SU-DHL-6 (cell line): ENCODE data around the gene SNX9.

ENCODE experiments used
- H2AFZ ChIP-seq: fragments of 200-600 bp; sonication (generic); 2 replicates; pipeline ENCODE4 v1.6.1; 2014; ENCODE audit warnings: low read depth, mild to moderate bottlenecking, moderate library complexity, mixed read lengths, antibody characterized with exemption, low read length; ENCODE audit not compliant: severe bottlenecking
- H3F3A ChIP-seq: fragments of 200-600 bp; shearing (Covaris generic); 2 replicates; pipeline ENCODE4 v1.6.0; 2016; ENCODE audit warnings: antibody characterized with exemption, mild to moderate bottlenecking; ENCODE audit not compliant: insufficient read depth
- H3K27ac ChIP-seq: fragments of 200-600 bp; sonication (generic); 2 replicates; pipeline ENCODE4 v1.5.1; 2016; ENCODE audit warnings: low read depth, mild to moderate bottlenecking, low read length, moderate library complexity, mixed read lengths
- H3K27me3 ChIP-seq: fragments of 200-600 bp; sonication (generic), shearing (Covaris generic); 2 replicates; pipeline ENCODE4 v1.6.0; 2014; ENCODE audit warnings: mild to moderate bottlenecking, low read length
- H3K36me3 ChIP-seq: fragments of 200-600 bp; sonication (generic); 2 replicates; pipeline ENCODE4 v1.6.1; 2014; ENCODE audit warnings: mild to moderate bottlenecking, low read length, mixed read lengths
- H3K4me2 ChIP-seq: fragments of 300-600, 200-600 bp; shearing (Covaris generic), sonication (generic); 2 replicates; pipeline ENCODE4 v1.6.0; 2014; ENCODE audit warnings: low read length, low read depth, mild to moderate bottlenecking; ENCODE audit not compliant: poor library complexity, severe bottlenecking
- H3K4me3 ChIP-seq: fragments of 200-600 bp; sonication (generic); 2 replicates; pipeline ENCODE4 v1.5.1; 2014; ENCODE audit warnings: antibody characterized with exemption, low read length, mild to moderate bottlenecking, mixed read lengths; ENCODE audit not compliant: insufficient read depth, poor library complexity, severe bottlenecking
- H3K79me2 ChIP-seq: fragments of 200-600 bp; sonication (generic); 2 replicates; pipeline ENCODE4 v1.6.1; 2014; ENCODE audit warnings: mild to moderate bottlenecking, low read length, moderate library complexity; ENCODE audit not compliant: insufficient read depth
- H3K9ac ChIP-seq: fragments of 200-600 bp; sonication (generic); 2 replicates; pipeline ENCODE4 v1.7.0; 2014; ENCODE audit warnings: mild to moderate bottlenecking, low read length
- H3K9me2 ChIP-seq: fragments of 200-600 bp; sonication (generic); replicated peaks from 2 replicates; pipeline ENCODE4 v1.6.1; 2014; ENCODE audit warnings: low read length; ENCODE audit not compliant: insufficient read depth
- H3K9me3 ChIP-seq: fragments of 200-600 bp; sonication (generic); 2 replicates; pipeline ENCODE4 v1.6.1; 2014; ENCODE audit warnings: low read length, mixed read lengths; ENCODE audit not compliant: insufficient read depth
- H4K20me1 ChIP-seq: fragments of 200-600 bp; sonication (generic); 2 replicates; pipeline ENCODE4 v1.6.1; 2014; ENCODE audit warnings: low read depth, mild to moderate bottlenecking, antibody characterized with exemption, low read length, moderate library complexity, mixed read lengths
- EZH2phosphoT487 ChIP-seq: fragments of 200-600 bp; sonication (generic), shearing (Covaris generic); conservative IDR thresholded peaks from 2 replicates; pipeline ENCODE4 v1.6.1; 2018; ENCODE audit warnings: mild to moderate bottlenecking, antibody characterized with exemption, low read length, moderate library complexity, mixed read lengths
- TF ChIP-seq, protein P1 (sequence below): fragments of 200-600 bp; sonication (generic); IDR thresholded peaks from one replicate; pipeline ENCODE4 v1.5.1; 2017; ENCODE audit warnings: antibody characterized with exemption, mild to moderate bottlenecking, low read length, moderate library complexity; ENCODE audit not compliant: insufficient read depth, poor library complexity, severe bottlenecking

Gene SNX9

GRCh38 chr6:157850030-157850429 is 27.0 kb downstream of the SNX9 start:
- Histone ChIP-seq H3K36me3 (peaks cover 3% of the 10 kb centered on the region; the same call in 1 of the 2 replicates), H3K79me2 (no peaks in the 10 kb centered on the region), H3K9me2 (no peaks in the 10 kb centered on the region), H3K27ac (no peak overlapping the region), H3K9me3 (peaks cover 14% of the 10 kb centered on the region; the same call in 1 of the 2 replicates), H3K27me3 (no peaks in the 10 kb centered on the region), H3K4me3 (no peak overlapping the region), H2AFZ (no peak overlapping the region), H4K20me1 (no peaks in the 10 kb centered on the region), H3F3A (no peaks in the 10 kb centered on the region), H3K4me2 (no peak overlapping the region), H3K9ac (no peak overlapping the region)
- no peak for TF ChIP-seq EZH2phosphoT487
- TF ChIP-seq, protein P1, sequence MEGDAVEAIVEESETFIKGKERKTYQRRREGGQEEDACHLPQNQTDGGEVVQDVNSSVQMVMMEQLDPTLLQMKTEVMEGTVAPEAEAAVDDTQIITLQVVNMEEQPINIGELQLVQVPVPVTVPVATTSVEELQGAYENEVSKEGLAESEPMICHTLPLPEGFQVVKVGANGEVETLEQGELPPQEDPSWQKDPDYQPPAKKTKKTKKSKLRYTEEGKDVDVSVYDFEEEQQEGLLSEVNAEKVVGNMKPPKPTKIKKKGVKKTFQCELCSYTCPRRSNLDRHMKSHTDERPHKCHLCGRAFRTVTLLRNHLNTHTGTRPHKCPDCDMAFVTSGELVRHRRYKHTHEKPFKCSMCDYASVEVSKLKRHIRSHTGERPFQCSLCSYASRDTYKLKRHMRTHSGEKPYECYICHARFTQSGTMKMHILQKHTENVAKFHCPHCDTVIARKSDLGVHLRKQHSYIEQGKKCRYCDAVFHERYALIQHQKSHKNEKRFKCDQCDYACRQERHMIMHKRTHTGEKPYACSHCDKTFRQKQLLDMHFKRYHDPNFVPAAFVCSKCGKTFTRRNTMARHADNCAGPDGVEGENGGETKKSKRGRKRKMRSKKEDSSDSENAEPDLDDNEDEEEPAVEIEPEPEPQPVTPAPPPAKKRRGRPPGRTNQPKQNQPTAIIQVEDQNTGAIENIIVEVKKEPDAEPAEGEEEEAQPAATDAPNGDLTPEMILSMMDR: no peak

DNA sequence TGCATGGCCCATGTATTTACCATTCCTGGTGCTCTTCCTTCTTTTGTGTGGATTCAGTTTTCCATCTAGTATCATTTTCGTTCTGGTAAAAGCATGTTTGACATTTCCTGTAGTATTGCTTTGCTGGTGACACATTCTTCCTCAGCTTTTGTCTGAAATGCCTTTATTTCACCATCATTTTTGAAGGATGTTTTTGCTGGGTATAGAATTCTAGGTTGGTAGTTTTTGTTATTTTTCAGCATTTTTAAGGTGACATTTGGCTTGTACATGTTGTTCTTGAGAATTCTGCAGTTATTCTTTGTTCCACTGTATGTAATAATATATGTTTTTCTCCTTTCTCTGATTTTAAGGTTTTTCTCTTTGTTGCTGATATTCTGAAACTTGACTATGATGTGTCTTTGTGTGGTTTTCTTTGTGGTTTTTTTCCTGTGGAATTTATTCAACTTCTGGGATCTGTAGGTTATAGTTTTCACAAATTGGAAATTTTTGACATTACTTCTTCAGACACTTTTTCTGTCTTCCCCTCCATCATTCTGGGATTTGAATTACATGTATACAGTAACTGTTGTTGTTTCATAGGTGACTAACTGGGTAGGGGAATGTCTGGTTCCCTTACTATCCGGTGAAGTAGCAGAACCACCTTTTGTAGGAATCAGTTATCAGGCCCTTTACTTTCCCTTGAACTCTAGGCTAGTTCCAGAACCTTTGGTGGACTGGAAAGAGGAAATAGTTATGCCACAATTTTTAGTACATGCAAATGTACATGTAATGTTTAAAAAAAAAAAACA is 30.2 kb downstream of the SNX9 start:
- H3K4me2 ChIP-seq: no peak overlapping the region
- H3K79me2 ChIP-seq: no peaks in the 10 kb centered on the region
- no peak overlapping the region for H3K4me3 ChIP-seq
- no peaks in the 10 kb centered on the region for H4K20me1 ChIP-seq
- peaks cover 3% of the 10 kb centered on the region; the same call in 1 of the 2 replicates for H3K36me3 ChIP-seq
- H2AFZ ChIP-seq: no peak overlapping the region
- no peaks in the 10 kb centered on the region for H3F3A ChIP-seq
- no peak overlapping the region for H3K27ac ChIP-seq
- H3K27me3 ChIP-seq: no peaks in the 10 kb centered on the region
- H3K9me3 ChIP-seq: peaks cover 14% of the 10 kb centered on the region; the same call in 1 of the 2 replicates
- no peaks in the 10 kb centered on the region for H3K9me2 ChIP-seq
- no peak for TF ChIP-seq EZH2phosphoT487
- TF ChIP-seq, protein P1: no peak
- no peak overlapping the region for H3K9ac ChIP-seq

DNA sequence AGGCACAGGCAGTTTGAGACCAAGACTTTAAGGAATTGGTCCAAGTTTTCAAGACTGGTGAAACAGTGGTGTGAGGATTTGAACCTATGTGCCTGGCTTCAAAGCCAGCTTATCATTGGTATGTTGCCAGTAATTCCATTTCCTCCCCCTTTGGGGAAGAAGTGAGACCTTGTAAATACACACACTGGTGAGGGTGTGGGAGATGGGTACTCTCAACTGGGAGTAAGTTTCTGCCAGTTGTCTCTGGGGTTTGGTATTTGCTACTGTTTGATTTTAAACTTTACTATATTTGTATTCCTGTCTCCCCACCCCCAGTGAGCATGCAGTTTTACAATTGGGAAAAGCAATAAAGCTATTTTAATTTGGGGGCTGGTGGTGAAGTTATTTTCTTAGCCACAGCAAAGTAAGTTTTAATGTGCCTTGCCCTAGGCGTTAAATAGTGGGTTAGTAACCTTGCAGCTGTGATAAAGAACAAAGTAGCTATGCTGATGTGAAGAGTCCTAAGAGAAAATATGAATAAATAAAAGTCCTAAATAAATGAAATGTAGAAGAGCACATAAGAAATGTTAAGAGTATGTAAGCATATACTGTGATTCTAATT is 31.0 kb downstream of the SNX9 start:
- peaks cover 3% of the 10 kb centered on the region; the same call in 1 of the 2 replicates for H3K36me3 ChIP-seq
- no peak for TF ChIP-seq EZH2phosphoT487
- TF ChIP-seq, protein P1: no peak
- H3F3A ChIP-seq: no peaks in the 10 kb centered on the region
- no peak overlapping the region for H3K9ac ChIP-seq
- no peaks in the 10 kb centered on the region for H3K27me3 ChIP-seq
- no peak overlapping the region for H3K4me2 ChIP-seq
- no peak overlapping the region for H3K27ac ChIP-seq
- H3K4me3 ChIP-seq: no peak overlapping the region
- H3K9me2 ChIP-seq: no peaks in the 10 kb centered on the region
- peaks cover 14% of the 10 kb centered on the region; the same call in 1 of the 2 replicates for H3K9me3 ChIP-seq
- H2AFZ ChIP-seq: no peak overlapping the region
- no peaks in the 10 kb centered on the region for H4K20me1 ChIP-seq
- no peaks in the 10 kb centered on the region for H3K79me2 ChIP-seq
